CD1c-positive myeloid dendritic cell (primary cell): ENCODE measurements around the gene MYEF2.

Source experiments
- DNase-seq: peaks from one replicate; pipeline ENCODE4 v3.0.0-alpha.2; 2016; ENCODE audit errors: extremely low spot score

MYEF2 gene

GRCh38 chr15:48145923-48146322 is 32.2 kb downstream of the MYEF2 start:
- DNase-seq = no peak

GRCh38 chr15:48144889-48145288 is 33.2 kb downstream of the MYEF2 start:
- DNase-seq = no peak

GRCh38 chr15:48143856-48144255 is 34.2 kb downstream of the MYEF2 start:
- DNase-seq = no peak

- no peak for DNase-seq
Measured at GRCh38 chr15:48132874-48133273, 45.2 kb downstream of the MYEF2 start.

- DNase-seq = no peak
Measured at GRCh38 chr15:48131324-48131723, 46.8 kb downstream of the MYEF2 start.

- DNase-seq = no peak
Measured at GRCh38 chr15:48126667-48127355, 51.3 kb downstream of the MYEF2 start.

GRCh38 chr15:48121849-48122248 is 56.2 kb downstream of the MYEF2 start:
- no peak for DNase-seq

GRCh38 chr15:48120745-48121144 is 57.4 kb downstream of the MYEF2 start, which contains the start of gene SLC24A5:
SLC24A5 (plus strand) TSS chr15:48120990; CDS start chr15:48121045, 55 bp downstream.
- DNase-seq = no peak

- no peak for DNase-seq
Measured at GRCh38 chr15:48119277-48119676, 58.8 kb downstream of the MYEF2 start.

- no peak for DNase-seq
Measured at GRCh38 chr15:48112242-48112641, 65.9 kb downstream of the MYEF2 start.

GRCh38 chr15:48109856-48110531 is 68.1 kb downstream of the MYEF2 start:
- DNase-seq = no peak

- DNase-seq = no peak
Measured at GRCh38 chr15:48109212-48109611, 68.9 kb downstream of the MYEF2 start.

- no peak for DNase-seq
Measured at GRCh38 chr15:48105936-48106335, 72.2 kb downstream of the MYEF2 start.

GRCh38 chr15:48103647-48104046 is 74.4 kb downstream of the MYEF2 start:
- no peak for DNase-seq

- DNase-seq = no peak
Measured at GRCh38 chr15:48102167-48102566, 75.9 kb downstream of the MYEF2 start.

GRCh38 chr15:48101376-48101961 is 76.6 kb downstream of the MYEF2 start:
- DNase-seq = no peak

GRCh38 chr15:48097264-48097663 is 80.8 kb downstream of the MYEF2 start:
- DNase-seq = no peak

- DNase-seq = no peak
Measured at GRCh38 chr15:48096813-48097212, 81.3 kb downstream of the MYEF2 start.

- no peak for DNase-seq
Measured at GRCh38 chr15:48096355-48096786, 81.7 kb downstream of the MYEF2 start.

GRCh38 chr15:48091522-48091921 is 86.6 kb downstream of the MYEF2 start:
- DNase-seq = no peak

- DNase-seq = no peak
Measured at GRCh38 chr15:48090666-48091065, 87.4 kb downstream of the MYEF2 start.

GRCh38 chr15:48090115-48090514 is 88.0 kb downstream of the MYEF2 start:
- DNase-seq = no peak

- no peak for DNase-seq
Measured at GRCh38 chr15:48089702-48090101, 88.4 kb downstream of the MYEF2 start.
